Left ventricle myocardium inferior (tissue), 1 donor: Measurements from ENCODE around the gene CRHR2. TPM values are rescaled to one million over a fixed set of nuclear protein-coding genes. Genes with fewer than 3 reads are reported as not detected.

Experiments used
- DNase-seq: peaks from one replicate; pipeline ENCODE4 v3.0.0-alpha.2; 2020
- H3K27ac ChIP-seq: fragments of 200-600 bp; replicated peaks from 2 replicates; pipeline ENCODE4 v1.8.0; 2021
- H3K27me3 ChIP-seq: fragments of 200-600 bp; 2 replicates; pipeline ENCODE4 v1.8.0; 2021; ENCODE audit warnings: low read depth
- H3K36me3 ChIP-seq: fragments of 200-600 bp; 2 replicates; pipeline ENCODE4 v1.8.0; 2021
- H3K4me1 ChIP-seq: fragments of 200-600 bp; 2 replicates; pipeline ENCODE4 v1.8.0; 2021
- H3K4me3 ChIP-seq: fragments of 200-600 bp; 2 replicates; pipeline ENCODE4 v1.8.0; 2021; ENCODE audit warnings: mild to moderate bottlenecking, moderate library complexity
- H3K9me3 ChIP-seq: fragments of 200-600 bp; replicated peaks from 2 replicates; pipeline ENCODE4 v1.8.0; 2021
- CTCF ChIP-seq: fragments of 200-600 bp; IDR thresholded peaks from 2 replicates; pipeline ENCODE4 v1.8.0; 2021; ENCODE audit warnings: antibody characterized with exemption, mild to moderate bottlenecking, borderline replicate concordance
- intact Hi-C: fragments of 100-400 bp; cut with micrococcal nuclease; formaldehyde crosslinking; loops from one replicate; pipeline ENCODE4 v1.11.0; 2022
- total RNA-seq: library from RNA; stranded (reverse); fragmentation: NEBNext Ultra II Directional; extraction: Animal tissue kit (Norgen Biotek cat#: 25700); gene quantifications from one replicate; pipeline ENCODE4 v1.2.1, GENCODE V29; 2021
- donor health status: DM: no; HTN: yes; CAD: no; lungs with severe emphysema.

CRHR2 gene
- total RNA-seq, 1 donor from 2014 or later: 0.19 TPM

GRCh38 chr7:30654296-30655090 lies 27.8 kb downstream of the CRHR2 start:
- no peaks in the 10 kb centered on the region for H3K9me3 ChIP-seq
- TF ChIP-seq CTCF: no peak
- intact Hi-C loops: no loop called here
- no peaks in the 10 kb centered on the region for H3K4me1 ChIP-seq
- no peak overlapping the region for H3K27ac ChIP-seq
- DNase-seq: no peak
- no peak overlapping the region for H3K4me3 ChIP-seq
- no peaks in the 10 kb centered on the region for H3K27me3 ChIP-seq
- no peaks in the 10 kb centered on the region for H3K36me3 ChIP-seq

GRCh38 chr7:30652698-30653641 lies 29.3 kb downstream of the CRHR2 start:
- Histone ChIP-seq H3K27me3 (no peaks in the 10 kb centered on the region), H3K36me3 (no peaks in the 10 kb centered on the region), H3K4me1 (no peaks in the 10 kb centered on the region), H3K9me3 (no peaks in the 10 kb centered on the region), H3K27ac (no peak overlapping the region), H3K4me3 (no peak overlapping the region)
- no peak for TF ChIP-seq CTCF
- no peak for DNase-seq
- intact Hi-C loops: no loop called here

GRCh38 chr7:30652132-30652531 lies 30.1 kb downstream of the CRHR2 start:
- Histone ChIP-seq H3K27me3 (no peaks in the 10 kb centered on the region), H3K9me3 (no peaks in the 10 kb centered on the region), H3K36me3 (no peaks in the 10 kb centered on the region), H3K27ac (no peak overlapping the region), H3K4me3 (no peak overlapping the region), H3K4me1 (no peaks in the 10 kb centered on the region)
- intact Hi-C loops: no loop called here
- no peak for DNase-seq
- no peak for TF ChIP-seq CTCF

GRCh38 chr7:30650421-30650808 lies 31.8 kb downstream of the CRHR2 start:
- Histone ChIP-seq H3K4me1 (no peaks in the 10 kb centered on the region), H3K36me3 (peaks cover 4% of the 10 kb centered on the region), H3K27me3 (no peaks in the 10 kb centered on the region), H3K4me3 (no peak overlapping the region), H3K9me3 (no peaks in the 10 kb centered on the region), H3K27ac (no peak overlapping the region)
- DNase-seq: no peak
- TF ChIP-seq CTCF: no peak
- intact Hi-C loops: no loop called here

DNA sequence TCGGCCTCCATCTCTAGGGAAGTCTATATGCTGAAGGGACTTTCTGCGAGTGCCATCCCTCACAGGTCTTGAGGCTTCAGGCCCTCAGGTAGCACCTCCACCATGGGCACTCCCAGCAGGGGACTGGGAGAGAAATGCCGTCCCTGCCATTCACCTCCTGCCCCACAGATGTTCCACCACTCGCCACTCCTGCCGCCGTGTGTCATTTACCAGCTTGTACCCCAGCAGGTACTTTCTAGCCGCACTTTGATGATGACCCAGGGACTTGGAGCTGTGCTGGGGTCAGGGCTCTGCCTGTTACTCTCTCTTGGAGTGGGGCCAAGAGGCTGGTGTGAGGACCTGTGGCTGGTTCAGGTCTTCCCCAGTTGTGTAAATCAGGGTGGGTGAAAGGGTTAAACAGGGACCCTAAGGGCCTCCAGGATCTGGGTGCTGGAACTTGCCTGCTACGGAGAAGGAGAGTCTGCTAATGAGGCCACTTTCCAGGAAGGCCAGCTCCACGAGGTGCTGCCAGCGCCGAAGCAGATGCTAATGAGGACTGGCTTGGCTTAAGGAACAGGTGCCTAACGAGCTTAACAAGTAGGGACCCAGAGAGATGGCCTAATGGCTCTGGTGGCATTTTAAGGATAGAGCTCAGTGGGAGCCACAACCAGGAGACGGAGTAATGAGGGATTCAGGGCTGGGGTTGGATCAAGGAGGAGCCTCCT lies 32.4 kb downstream of the CRHR2 start:
- no peak overlapping the region for H3K27ac ChIP-seq
- intact Hi-C loops: no loop called here
- no peak overlapping the region for H3K4me3 ChIP-seq
- DNase-seq: no peak
- no peaks in the 10 kb centered on the region for H3K9me3 ChIP-seq
- TF ChIP-seq CTCF: no peak
- H3K36me3 ChIP-seq: peaks cover 9% of the 10 kb centered on the region
- no peaks in the 10 kb centered on the region for H3K4me1 ChIP-seq
- H3K27me3 ChIP-seq: no peaks in the 10 kb centered on the region
